Keratinocyte (primary cell): ENCODE data around the gene ELOVL6. TPM values are rescaled to one million over a fixed set of nuclear protein-coding genes. Genes with fewer than 3 reads are reported as not detected.

Experiments
- DNase-seq: peaks from one replicate; pipeline ENCODE4 v3.0.0-alpha.2; 2011; ENCODE audit warnings: low read depth, missing footprints, low spot score
- FAIRE-seq: peaks from 2 replicates; lab custom pipeline; 2011; peaks lifted over from hg19 to GRCh38; lab: Jason Lieb, UNC
- H2AFZ ChIP-seq: 2 replicates; pipeline ENCODE4 v1.6.0; 2012; ENCODE audit warnings: low read length, control low read depth, inconsistent platforms; ENCODE audit not compliant: control insufficient read depth
- H3K27ac ChIP-seq: 2 replicates; pipeline ENCODE4 v1.5.1; 2011; ENCODE audit warnings: low read length; ENCODE audit not compliant: control insufficient read depth, insufficient read depth
- H3K27me3 ChIP-seq: 3 replicates; pipeline ENCODE4 v1.6.0; 2011; ENCODE audit warnings: low read length; ENCODE audit not compliant: control insufficient read depth, insufficient read depth; ENCODE audit errors: extremely low read depth
- H3K36me3 ChIP-seq, 2 experiments: 2 replicates in 1 of 2; 3 replicates in 1 of 2; pipeline ENCODE4 v1.5.1; 2011; ENCODE audit warnings: low read length in 2 of 2, mild to moderate bottlenecking in 1 of 2; ENCODE audit not compliant: control insufficient read depth in 2 of 2, insufficient read depth in 2 of 2; ENCODE audit errors: extremely low read depth in 1 of 2
- H3K4me1 ChIP-seq: 3 replicates; pipeline ENCODE4 v1.5.1; 2011; ENCODE audit warnings: low read length; ENCODE audit not compliant: control insufficient read depth, insufficient read depth; ENCODE audit errors: extremely low read depth
- H3K4me2 ChIP-seq: 3 replicates; pipeline ENCODE4 v1.6.0; 2011; ENCODE audit warnings: low read depth, low read length; ENCODE audit not compliant: control insufficient read depth, insufficient read depth; ENCODE audit errors: extremely low read depth
- H3K4me3 ChIP-seq, 3 experiments: fragments of 200-600 bp in 1 of 3; sonication (generic) in 1 of 3; 2 replicates in 2 of 3; 3 replicates in 1 of 3; pipeline ENCODE4 v1.5.1; 2011 to 2016; ENCODE audit warnings: low read length in 3 of 3, mild to moderate bottlenecking in 3 of 3, control low read depth in 2 of 3, inconsistent platforms in 1 of 3, low read depth in 1 of 3, mixed read lengths in 1 of 3, mixed run types in 1 of 3, moderate library complexity in 1 of 3; ENCODE audit not compliant: control insufficient read depth in 2 of 3, insufficient read depth in 2 of 3; ENCODE audit errors: extremely low read depth in 1 of 3
- H3K79me2 ChIP-seq: 2 replicates; pipeline ENCODE4 v1.6.0; 2012; ENCODE audit warnings: low read length; ENCODE audit not compliant: control insufficient read depth, insufficient read depth
- H3K9ac ChIP-seq: 3 replicates; pipeline ENCODE4 v1.6.0; 2011; ENCODE audit warnings: low read length; ENCODE audit not compliant: control insufficient read depth, insufficient read depth; ENCODE audit errors: extremely low read depth
- H3K9me1 ChIP-seq: 3 replicates; pipeline ENCODE4 v1.6.0; 2011; ENCODE audit warnings: low read length; ENCODE audit not compliant: control insufficient read depth, insufficient read depth; ENCODE audit errors: extremely low read depth
- H3K9me3 ChIP-seq: 2 replicates; pipeline ENCODE4 v1.5.1; 2012; ENCODE audit warnings: low read depth, low read length; ENCODE audit not compliant: control insufficient read depth
- H4K20me1 ChIP-seq: 3 replicates; pipeline ENCODE4 v1.6.0; 2011; ENCODE audit warnings: low read length; ENCODE audit not compliant: control insufficient read depth, insufficient read depth; ENCODE audit errors: extremely low read depth
- EZH2 ChIP-seq: IDR thresholded peaks from one replicate; pipeline ENCODE4 v1.6.1; 2012; ENCODE audit warnings: inconsistent platforms, mild to moderate bottlenecking, low read length, moderate library complexity
- dilution Hi-C: fragments of 300-500 bp; cut with MboI; formaldehyde crosslinking; loops from one replicate; pipeline ENCODE4 v1.7.0; 2020; ENCODE audit warnings: low sequenced_read_pairs; ENCODE audit not compliant: extremely low pct_ligation_motif_present
- polyA plus RNA-seq, 5 experiments: library from polyadenylated mRNA; depleted of rRNA in 3 of 5; stranded (reverse) in 3 of 5; stranded (forward) in 1 of 5; unstranded in 1 of 5; fragments of >200 nt; gene quantifications; 1 replicate in 1 of 5; 2 replicates in 3 of 5; 3 replicates in 1 of 5; pipeline versions ENCODE4 v1.2.1 to v1.2.3, GENCODE V29; 2011 to 2012; ENCODE audit warnings: missing spikeins in 2 of 5, low read depth in 1 of 5, low replicate concordance in 1 of 5
- TF ChIP-seq, protein P1 (sequence below), 3 experiments: IDR thresholded peaks in 1 of 3; conservative IDR thresholded peaks in 1 of 3; optimal IDR thresholded peaks in 1 of 3; 2 replicates in 2 of 3; 3 replicates in 1 of 3; pipeline versions ENCODE3 to v1.5.1; 2011; ENCODE audit warnings: low read length in 3 of 3, mild to moderate bottlenecking in 3 of 3, moderate library complexity in 2 of 3, control low read depth in 1 of 3, inconsistent platforms in 1 of 3; ENCODE audit not compliant: insufficient read depth in 2 of 3; ENCODE audit errors: extremely low read depth in 1 of 3

Gene ELOVL6
- polyA plus RNA-seq, 1 donor (not counting 4 experiments of a cell fraction or from before 2014, with no cell fraction given), result 65.9 TPM

DNA sequence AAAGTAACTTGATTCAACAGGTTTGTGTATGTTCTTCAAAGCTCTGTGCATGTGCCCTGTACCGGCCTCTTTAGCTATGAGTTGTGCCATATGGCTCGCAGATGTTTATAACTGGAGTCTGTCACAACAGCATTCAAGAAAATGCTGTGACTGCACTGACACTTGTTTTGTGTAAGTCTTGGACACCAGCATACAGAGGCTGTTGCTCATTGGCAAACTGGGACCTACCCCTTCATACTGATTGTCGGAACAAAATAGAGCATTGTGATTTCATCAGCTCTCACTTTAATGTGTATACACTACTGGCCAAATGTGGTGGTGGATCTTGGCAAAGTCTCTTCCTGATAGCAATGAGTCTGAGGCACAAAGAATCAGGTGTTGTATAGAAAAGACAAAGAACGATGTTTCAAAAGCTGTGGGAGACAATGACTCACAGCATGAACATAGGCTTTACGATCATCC, 151.8 kb downstream of the ELOVL6 start:
- Histone ChIP-seq H3K4me1 (no peaks in the 10 kb centered on the region), H2AFZ (no peak overlapping the region), H3K9me3 (no peaks in the 10 kb centered on the region), H4K20me1 (no peaks in the 10 kb centered on the region), H3K27ac (no peak overlapping the region), H3K4me2 (no peak overlapping the region), H3K79me2 (no peaks in the 10 kb centered on the region), H3K36me3 (peaks cover 0 to 10% of the 10 kb centered on the region in 2 experiments), H3K9ac (no peak overlapping the region), H3K27me3 (no peaks in the 10 kb centered on the region), H3K4me3 (no peak overlapping the region), H3K9me1 (no peaks in the 10 kb centered on the region)
- dilution Hi-C loops, result loop anchor here (25.0 kb wide), 1 partner anchor 466 kb away; no protein-coding TSS in a partner anchor
- TF ChIP-seq, protein P1, sequence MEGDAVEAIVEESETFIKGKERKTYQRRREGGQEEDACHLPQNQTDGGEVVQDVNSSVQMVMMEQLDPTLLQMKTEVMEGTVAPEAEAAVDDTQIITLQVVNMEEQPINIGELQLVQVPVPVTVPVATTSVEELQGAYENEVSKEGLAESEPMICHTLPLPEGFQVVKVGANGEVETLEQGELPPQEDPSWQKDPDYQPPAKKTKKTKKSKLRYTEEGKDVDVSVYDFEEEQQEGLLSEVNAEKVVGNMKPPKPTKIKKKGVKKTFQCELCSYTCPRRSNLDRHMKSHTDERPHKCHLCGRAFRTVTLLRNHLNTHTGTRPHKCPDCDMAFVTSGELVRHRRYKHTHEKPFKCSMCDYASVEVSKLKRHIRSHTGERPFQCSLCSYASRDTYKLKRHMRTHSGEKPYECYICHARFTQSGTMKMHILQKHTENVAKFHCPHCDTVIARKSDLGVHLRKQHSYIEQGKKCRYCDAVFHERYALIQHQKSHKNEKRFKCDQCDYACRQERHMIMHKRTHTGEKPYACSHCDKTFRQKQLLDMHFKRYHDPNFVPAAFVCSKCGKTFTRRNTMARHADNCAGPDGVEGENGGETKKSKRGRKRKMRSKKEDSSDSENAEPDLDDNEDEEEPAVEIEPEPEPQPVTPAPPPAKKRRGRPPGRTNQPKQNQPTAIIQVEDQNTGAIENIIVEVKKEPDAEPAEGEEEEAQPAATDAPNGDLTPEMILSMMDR (optimal IDR thresholded peaks at IDR 0.05 in 1 of 3, IDR thresholded peaks at IDR 0.05 in 1 of 3, conservative IDR thresholded peaks at IDR 0.05 in 1 of 3; ENCODE audit: extremely low read depth in 1 of 3, insufficient read depth in 2 of 3, low read length in 3 of 3), result no peak
- TF ChIP-seq EZH2, result no peak
- DNase-seq (no peak), FAIRE-seq (no peak)

DNA sequence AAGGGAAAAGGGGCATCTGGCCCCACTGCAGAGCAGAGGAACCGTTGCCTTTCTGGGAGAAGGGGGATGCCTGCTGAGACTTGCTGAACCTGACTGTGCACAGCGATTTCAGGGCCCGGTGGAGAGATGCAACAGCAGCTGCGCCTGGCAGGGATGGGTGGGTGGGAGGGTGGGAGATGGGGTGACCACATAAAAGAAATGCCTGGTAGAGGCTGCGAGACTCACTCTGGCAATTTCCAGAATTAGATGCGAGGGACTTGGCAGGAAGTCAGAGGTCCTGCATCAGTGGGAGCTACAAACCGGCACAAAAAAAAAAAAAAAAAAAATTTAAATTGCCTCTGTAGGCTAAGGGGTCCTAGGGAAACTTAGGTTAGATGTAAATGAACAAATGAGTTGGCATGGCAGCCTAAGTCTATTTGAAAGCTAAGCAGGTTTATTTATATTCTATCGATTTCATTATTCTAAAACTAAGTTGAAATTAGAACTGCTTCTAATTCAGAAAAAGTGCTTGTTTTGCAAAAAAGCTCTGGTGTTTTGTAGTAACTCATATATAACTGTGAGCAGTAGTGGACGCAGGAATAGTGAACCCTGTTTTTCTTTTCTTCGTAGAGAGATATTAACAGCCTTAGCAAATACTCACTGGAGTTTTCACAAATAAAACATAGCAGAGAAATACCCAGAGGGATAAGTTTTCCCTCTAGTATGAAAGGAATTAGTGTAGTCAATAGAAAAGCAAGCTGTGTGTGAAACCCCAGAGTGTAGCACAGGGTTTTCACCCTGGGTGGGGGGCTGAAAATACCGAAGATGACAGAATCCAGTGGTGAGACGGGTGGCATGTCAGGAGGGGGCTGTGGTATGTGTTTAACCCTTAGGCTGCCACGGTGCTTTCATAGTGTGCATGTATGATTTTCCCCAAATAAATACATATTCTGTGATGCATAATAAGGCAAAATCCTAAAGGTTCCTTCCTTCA, 155.6 kb downstream of the ELOVL6 start:
- FAIRE-seq (no peak), DNase-seq (no peak)
- TF ChIP-seq, protein P1 (optimal IDR thresholded peaks at IDR 0.05 in 1 of 3, IDR thresholded peaks at IDR 0.05 in 1 of 3, conservative IDR thresholded peaks at IDR 0.05 in 1 of 3; ENCODE audit: extremely low read depth in 1 of 3, insufficient read depth in 2 of 3, low read length in 3 of 3), result no peak
- no peak for TF ChIP-seq EZH2
- no peak overlapping the region for H2AFZ ChIP-seq
- no peak overlapping the region for H3K9ac ChIP-seq
- no peak overlapping the region for H3K4me2 ChIP-seq
- H3K79me2 ChIP-seq, result no peaks in the 10 kb centered on the region
- H3K27ac ChIP-seq, result no peak overlapping the region
- H3K36me3 ChIP-seq, result peaks cover 0 to 5% of the 10 kb centered on the region in 2 experiments
- no peaks in the 10 kb centered on the region for H3K4me1 ChIP-seq
- no peaks in the 10 kb centered on the region for H3K27me3 ChIP-seq
- H4K20me1 ChIP-seq, result no peaks in the 10 kb centered on the region
- H3K4me3 ChIP-seq, result no peak overlapping the region
- no peaks in the 10 kb centered on the region for H3K9me1 ChIP-seq
- H3K9me3 ChIP-seq, result no peaks in the 10 kb centered on the region
- dilution Hi-C loops, result loop anchor here (25.0 kb wide), 1 partner anchor 469 kb away; no protein-coding TSS in a partner anchor
